ENCODE measurements around the gene KCP.

- TF ChIP-seq CTCF (IDR thresholded peaks at IDR 0.05; ENCODE audit: insufficient read depth, low read length) (no peak), GABPA (IDR thresholded peaks at IDR 0.05; ENCODE audit: low read depth) (no peak), REST (IDR thresholded peaks at IDR 0.05; ENCODE audit: insufficient replicate concordance, low read depth) (no peak)
These were observed 17.8 kb downstream of the KCP start for GRCh38 chr7:128892521-128893250.
